GM19328 (cell line): ENCODE data around the gene HOXA6.

Experiments
- ATAC-seq: cut with Tn5 transposase; IDR thresholded peaks from one replicate; pipeline ENCODE4 v1.9.1; 2021; ENCODE audit warnings: mild to moderate bottlenecking, moderate library complexity; ENCODE audit not compliant: unreplicated experiment

The HOXA6 gene

DNA sequence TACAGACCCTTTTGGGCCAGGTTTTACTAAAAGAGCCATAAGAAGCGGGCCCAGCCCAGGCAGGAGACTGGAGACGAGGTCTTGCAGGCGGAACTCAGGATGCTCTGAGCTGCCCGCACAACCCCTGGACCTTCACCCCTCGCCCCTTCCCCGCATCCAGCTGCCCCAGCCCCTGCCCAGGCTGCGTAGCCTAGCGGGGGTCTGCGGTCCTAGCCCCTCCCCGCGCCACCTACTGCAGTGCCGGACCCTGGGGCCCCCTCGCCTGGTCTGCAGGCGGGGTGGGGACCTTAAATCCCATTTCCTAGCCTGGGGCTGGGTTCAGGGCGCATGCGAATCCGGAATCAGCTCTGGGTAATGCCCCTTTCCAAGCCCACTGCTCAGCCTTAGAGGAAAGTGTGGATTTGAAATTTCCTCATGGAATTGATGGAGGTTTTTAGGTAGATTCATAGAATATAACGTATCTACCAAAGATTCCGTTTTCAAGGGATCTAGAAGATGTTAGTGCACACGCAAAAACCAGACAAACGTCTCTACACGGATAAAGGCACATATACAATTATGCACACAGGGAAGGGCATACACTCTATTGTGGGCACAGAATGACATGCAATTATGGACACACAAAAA, 5.4 kb upstream of the HOXA6 start:
- no peak for ATAC-seq

DNA sequence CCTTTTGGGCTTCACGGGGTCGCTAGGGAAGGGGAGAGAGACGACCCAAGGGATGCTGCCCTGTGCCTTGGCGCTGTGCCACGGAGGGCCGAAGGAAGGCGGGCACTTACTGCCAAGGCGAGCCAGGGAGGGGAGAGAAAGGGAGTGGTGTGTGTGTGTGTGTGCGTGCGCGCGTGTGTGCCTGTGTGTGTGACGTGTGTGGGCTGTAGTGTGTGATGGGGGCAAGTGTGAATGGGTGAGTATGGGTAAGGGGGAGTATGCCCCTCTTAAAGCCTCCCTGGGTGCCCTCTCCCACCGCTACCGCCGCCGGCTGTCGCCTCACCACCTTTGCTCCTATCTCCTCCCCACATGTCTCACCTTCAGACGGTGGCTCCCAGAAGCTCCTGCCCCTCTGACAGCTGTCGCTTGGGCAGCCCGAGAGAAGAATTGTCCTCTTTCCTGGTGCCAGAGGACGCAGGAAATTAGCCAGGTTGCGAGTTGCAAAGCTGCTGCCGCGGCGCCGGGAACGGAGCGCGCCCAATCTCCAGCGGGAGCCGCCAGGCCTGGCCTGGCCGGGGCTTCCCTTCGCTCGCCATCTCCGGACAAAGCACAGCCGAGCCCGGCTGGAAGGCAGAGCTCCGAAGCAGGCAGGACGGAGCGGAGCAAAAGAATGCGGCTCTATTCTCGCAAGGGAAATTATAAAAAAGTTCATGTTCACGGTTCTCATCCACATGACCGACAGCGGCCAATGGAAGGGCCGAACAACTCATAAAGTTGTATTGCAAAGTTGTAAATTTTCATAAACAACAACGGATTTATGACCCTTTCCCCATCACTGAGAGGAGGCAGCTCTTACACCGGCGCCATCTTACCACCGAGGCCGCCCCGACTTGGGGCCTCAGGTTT, 4.6 kb upstream of the HOXA6 start, which contains the start of gene HOXA3:
Gene HOXA3 (minus strand): TSS at position 653 of the 885 bp plus-strand sequence. CDS start 41,943 bp downstream, outside the sequence.
- ATAC-seq, result no peak

DNA sequence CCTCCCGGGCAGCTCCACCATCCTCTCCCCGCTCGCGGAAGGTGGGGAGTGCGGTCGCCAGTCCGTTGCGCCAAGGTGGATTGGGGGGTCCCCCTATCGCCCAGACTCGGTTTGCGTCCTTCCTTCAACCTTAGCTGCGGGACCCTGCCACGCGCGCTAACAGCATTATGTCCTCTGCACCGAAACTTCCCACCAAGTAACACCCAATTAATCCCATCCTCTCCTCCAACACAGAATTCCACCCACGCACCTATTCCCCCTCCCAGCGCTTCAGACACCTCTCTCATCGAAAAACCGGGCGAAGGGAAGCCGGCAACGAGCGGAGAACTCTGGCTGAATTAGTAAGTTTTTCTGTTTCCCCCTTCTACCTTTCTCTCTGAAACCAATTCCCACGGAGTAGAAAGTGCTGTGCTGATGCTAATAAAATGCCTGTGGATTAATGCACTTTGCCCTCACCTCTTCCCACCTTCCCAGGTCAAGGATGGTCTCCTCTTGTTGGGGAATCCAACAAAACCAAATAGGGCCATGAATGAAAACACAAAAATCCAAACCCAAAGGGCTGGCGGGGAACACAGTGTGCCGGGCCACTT, 3.9 kb upstream of the HOXA6 start:
- no peak for ATAC-seq

DNA sequence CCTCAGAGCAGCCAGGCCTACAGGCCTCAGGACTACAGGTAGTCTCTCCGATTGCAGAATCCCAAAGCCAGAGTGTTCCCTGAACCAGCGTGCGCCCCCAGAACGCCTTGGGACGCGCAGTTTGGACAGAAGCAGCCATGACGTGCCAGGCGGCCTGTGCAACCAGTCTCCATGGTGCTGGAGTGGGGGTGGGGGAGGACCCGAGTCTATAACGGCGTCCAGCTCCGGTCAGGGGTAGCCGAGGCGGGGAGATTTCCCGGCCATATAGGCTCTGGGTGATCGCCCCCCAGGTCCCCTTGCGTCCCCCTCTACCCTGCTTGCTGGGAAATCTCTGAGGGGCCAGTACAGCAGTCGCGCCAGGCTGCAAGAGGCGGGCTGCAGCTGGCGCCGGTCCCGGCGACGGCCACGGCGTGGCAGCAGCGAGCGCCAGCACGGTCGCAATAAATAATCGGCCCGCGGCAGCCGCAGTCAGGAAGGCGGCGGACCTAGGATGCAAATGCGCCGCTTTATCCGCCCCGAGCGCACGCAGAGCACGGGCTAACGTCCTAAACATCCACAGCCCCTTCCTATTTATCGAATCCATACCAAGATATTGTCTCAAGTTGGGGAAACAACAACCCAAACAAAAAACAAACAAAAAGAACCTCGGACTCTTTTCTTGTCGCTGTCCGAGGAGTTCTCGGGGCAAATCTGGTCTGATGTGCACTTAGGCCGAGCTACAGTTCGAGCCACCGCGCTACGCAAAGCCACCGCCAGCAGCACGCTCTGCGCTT, 3.2 kb upstream of the HOXA6 start:
- no peak for ATAC-seq

DNA sequence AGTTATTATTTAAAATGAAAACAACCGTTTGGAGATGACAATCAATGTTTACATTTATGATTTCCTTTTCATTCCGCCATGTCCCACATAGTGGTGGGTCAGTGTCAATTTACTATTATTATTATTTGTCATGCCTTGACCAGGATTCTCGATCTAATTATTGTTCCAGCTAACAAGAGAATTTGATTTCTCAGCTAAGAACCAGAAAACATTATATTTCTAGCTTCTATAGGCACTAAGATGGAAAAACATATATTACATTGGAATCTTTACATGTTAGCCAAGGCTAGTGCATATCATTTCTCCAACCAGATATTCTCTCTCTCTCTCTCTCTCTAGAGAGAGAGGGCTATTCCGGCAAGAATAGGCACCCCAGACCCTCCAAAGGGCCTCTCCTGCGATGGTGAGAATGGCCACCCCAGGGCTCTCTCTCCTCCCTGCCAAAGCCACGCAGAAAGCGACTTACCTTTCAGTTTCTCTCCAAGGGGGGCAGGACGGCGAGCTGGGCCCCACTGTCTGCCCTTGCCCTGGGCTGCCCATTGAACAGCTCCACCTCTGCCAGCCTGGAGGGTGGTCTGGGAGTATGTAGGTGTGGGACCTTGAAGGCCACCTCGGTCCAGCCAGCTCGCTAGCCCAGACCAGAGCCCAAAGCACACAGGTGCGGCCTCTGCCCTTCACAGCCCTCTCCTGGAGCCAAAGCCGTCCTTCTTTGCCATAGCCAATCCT, 2.4 kb upstream of the HOXA6 start:
- ATAC-seq, result no peak

DNA sequence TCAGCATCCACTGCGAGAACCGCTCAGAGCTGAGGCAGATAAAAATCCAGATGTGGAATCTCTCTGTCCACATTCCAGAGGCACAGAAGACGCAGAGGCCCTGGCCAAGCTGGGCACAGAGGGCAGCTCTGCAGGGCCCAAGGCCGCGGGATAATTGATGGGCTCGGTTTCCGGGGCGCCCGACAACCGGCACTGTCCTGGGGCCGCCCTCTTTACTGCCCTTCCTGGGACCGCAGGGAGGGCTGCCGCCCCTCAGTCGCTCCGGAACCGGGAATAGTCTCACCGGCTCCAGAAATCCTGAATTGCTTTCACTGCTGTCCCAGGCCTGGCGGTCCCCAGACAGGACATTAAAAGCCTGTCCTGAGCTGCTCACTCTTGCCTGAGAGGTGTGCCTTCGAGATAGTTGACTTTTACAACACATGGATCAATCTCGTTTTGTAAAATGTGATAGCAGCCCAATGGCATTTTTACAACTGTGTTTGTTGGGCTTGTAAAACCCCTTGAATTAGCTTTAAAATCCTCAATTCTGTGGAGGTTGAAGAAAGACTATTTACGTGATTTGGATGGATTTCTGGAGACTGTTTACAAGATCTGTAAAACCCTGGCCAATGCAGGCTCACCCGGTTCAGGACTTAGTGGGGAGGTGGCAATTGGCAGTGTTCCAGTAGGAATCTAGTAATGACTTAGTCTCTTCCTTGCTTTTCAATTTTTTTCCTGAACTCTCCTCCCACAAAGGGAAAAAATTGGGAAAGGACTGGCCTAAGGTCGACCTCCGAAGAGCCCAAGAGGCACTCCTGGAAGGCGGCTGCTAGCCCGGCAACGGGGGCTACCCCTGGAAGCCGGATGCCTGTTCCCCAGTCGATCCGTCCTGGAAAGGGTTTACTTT, 1.4 kb upstream of the HOXA6 start:
- ATAC-seq, result no peak

DNA sequence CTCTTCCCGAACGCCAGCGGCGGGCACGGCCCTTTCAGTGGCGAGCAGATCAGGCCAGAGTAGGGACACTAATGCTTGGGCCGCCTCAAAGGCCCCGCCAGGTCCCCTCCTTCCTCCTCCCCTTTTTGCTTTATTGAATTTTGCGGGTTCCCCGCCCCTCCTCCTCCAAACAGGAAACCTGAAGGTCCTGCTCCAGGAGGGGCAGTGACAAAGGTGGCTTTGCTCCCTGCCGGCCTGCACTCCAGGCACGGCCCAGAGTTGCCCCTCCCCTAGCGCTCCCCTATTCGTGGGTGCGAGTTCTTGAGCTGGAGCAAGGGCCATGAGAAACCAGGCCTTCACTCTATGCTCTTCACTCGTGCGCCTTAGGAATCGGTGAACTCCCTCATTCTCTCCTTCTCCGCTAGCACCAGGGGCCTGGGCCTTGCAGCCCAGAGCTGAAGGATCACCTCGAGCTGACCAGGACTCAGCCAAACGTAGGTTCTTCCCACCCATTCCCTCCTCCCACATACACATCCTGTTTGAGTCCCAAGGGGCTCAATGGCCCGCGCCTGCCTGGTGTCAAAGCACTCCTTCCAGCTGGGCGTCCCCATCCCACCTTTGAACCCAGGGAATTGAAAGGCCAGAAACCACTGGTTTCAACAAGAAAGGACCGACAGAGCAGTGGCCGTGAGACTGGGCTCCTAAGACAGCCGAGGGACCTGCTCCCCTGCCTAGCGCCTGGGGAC, 619 bp upstream of the HOXA6 start:
- no peak for ATAC-seq

DNA sequence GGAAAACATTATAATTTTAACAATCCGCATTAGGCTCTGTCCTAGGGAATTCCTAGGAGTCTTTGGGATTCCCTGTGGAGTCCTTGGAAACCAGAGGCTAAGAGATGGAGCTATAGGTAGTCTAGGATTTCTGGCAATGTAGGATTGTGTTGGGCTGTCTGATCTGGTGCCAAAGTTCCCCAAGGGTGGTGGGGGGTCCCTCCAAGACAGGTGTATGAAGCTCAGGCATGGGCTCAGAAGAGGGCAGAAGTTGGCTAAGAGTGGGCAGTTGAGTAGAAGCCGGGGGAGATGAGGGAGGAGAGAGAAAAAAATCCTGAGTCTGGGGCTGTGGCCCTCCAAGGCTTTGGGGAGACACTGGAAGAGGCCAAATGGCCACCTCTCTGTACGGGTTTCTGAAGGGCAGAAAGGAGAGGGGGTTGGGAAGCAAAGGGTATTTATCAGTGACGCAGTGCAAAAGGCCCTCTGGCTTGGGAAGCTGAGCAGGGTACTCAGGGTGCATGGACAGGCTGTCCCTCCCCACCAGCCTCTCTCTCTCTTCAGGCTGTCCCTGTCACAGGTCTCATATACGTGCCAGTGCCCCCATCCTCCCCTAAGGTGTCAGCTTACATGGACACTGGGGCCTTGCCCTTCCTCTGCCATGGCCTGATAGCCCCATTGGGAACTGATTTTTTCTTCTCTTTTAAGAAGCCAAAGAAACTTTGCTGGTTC, 929 bp downstream of the HOXA6 start:
- ATAC-seq, result no peak

DNA sequence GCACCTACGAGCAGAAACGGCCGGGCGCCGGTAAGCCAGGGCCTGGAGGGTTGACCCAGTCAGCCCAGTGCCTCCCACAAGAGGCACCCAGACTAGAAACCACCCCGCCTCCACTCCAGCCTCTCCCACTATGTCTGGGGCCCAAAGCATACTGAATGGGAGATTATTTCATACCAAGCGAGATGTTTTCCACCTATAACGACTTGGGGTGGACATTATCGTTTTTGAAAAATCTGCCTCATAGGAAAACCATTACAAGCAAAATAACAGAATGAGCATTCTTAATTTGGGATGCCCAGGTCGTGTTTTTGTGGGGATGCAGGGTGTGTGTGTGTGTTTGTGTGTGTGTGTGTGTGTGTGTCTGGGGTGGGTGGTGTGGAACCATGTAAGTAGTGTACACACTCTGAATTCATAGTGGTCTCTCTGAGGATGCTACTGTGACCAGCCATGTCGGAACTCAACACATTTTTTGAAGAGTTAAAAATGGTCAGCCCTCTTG, 1.6 kb downstream of the HOXA6 start:
- no peak for ATAC-seq

DNA sequence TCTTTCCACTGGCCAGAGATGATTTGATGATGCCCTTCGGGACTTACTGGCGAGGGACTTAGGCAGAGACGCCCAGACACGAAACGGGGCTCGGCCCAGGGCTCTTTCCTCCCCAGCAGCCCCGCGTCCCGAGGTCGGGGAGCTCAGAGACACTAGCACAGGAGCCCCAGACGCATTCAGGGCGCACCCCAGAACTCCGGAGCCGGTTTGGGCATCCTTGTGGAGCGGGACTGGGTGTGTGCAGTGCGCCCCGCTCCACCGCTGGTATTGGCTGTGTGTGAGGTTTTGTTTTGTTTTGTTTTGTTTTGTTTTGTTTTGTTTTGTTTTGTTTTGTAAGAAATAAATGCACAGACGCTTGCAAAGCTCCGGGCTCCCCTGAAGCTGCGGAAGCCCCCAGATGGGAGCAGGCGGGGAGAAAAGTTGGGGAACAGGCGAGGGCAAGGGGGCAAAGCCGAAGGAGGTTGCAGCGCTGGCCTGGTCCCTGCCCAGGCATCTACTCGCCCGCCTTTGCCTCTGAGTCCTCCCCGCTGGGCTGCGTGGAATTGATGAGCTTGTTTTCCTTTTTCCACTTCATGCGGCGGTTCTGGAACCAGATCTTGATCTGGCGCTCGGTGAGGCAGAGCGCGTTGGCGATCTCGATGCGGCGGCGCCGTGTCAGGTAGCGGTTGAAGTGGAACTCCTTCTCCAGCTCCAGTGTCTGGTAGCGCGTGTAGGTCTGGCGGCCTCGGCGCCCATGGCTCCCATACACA, 2.2 kb downstream of the HOXA6 start:
- ATAC-seq, result no peak

DNA sequence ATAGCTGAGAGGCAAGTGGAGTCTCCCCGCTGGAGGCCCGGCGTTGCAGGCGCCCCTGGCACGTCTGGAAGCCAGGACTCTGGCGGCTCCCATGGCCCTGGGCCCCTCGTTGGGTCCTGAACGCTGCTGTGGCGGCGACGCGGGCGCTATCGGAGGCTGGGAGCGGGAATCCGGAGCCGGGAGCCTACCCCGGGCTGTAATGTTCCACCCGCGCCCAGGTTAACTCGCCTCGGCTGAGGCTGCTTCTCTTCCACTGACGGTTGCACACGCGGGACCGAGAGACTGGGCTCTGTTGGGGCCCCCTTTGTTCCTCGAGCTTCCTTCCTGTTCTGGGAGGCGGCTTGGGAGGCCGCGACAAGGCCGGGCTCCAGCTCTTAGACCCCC, 2.8 kb downstream of the HOXA6 start:
- no peak for ATAC-seq

DNA sequence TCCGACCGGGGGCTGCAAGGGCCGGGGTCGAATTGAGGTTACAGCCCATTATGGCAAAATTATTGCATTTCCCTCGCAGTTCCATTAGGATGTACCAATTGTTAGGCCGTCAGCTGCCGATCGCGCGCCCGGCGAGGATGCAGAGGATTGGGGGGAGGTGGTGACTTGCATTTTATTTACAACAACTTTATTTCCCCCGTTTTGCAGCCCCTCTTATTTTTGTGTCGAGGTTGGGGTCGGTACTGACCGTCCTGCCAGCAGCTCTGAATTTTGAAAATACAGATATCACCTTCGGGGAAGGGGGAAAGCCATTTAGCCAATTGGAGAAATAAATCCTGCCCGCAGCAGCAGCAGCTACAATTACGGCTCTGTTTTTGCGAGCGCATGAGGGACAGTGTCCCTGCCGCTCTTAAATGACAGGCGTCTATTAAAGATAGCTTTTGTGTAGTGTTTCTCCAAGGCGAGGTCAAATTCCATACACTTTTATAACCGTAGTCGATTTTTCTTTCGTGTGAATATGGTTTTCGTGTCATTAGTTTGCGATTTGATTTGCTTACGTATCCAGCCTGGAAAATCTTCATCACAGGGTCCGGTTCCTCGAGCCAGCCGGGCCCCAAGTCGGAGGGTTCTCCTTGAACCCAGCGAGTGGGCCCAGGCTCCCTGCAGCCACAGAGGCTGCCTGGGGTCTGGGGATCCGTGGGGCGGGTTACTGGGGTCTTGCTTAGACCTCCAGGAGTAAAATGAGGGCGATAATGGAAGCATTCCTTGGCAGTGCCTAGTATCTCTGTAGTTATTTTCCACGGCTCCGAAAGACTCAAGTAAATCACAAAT, 3.4 kb downstream of the HOXA6 start:
- no peak for ATAC-seq

DNA sequence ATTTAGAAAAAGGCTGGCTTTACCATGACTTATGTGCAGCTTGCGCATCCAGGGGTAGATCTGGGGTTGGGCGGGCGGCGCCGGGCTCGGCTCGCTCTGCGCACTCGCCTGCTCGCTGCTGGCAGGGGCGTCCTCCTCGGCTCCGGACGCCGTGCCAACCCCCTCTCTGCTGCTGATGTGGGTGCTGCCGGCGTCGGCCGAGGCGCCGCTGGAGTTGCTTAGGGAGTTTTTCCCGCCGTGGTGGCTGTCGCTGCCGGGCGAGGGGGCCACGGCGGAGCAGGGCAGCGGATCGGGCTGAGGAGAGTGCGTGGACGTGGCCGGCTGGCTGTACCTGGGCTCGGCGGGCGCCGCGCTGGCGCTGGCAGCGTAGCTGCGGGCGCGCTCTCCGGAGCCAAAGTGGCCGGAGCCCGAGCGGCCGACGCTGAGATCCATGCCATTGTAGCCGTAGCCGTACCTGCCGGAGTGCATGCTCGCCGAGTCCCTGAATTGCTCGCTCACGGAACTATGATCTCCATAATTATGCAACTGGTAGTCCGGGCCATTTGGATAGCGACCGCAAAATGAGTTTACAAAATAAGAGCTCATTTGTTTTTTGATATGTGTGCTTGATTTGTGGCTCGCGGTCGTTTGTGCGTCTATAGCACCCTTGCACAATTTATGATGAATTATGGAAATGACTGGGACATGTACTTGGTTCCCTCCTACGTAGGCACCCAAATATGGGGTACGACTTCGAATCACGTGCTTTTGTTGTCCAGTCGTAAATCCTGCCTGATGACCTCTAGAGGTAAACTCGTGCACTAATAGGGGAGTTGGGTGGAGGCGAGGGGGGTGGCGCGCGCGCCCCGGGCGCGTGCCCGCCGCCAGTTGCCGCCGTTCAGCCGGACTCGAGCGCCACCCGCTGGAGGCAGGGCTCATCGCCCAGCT, 4.3 kb downstream of the HOXA6 start, which contains the start of gene HOXA5:
Gene HOXA5 (minus strand): TSS at position 659 of the 927 bp plus-strand sequence. CDS start 74 bp downstream, at position 585.
- ATAC-seq, result no peak

DNA sequence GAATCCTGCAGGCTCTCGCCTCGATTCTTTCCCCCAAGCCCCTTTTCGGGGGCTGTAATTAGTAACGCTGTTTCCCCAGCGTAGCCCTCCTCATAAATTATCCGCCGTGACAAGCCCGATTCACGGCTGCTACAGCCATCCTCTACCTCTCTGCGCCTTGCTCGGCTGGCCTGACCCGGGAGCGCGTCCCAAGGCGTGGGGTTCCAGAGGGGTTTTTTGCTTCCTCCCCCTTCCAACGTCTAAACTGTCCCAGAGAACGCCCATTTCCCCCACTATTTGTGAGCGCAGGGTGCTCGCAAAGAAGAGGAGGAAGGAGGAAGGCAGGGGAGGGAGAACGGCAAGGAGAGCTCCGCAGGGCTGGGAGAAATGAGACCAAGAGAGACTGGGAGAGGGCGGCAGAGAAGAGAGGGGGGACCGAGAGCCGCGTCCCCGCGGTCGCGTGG, 5.0 kb downstream of the HOXA6 start:
- no peak for ATAC-seq

DNA sequence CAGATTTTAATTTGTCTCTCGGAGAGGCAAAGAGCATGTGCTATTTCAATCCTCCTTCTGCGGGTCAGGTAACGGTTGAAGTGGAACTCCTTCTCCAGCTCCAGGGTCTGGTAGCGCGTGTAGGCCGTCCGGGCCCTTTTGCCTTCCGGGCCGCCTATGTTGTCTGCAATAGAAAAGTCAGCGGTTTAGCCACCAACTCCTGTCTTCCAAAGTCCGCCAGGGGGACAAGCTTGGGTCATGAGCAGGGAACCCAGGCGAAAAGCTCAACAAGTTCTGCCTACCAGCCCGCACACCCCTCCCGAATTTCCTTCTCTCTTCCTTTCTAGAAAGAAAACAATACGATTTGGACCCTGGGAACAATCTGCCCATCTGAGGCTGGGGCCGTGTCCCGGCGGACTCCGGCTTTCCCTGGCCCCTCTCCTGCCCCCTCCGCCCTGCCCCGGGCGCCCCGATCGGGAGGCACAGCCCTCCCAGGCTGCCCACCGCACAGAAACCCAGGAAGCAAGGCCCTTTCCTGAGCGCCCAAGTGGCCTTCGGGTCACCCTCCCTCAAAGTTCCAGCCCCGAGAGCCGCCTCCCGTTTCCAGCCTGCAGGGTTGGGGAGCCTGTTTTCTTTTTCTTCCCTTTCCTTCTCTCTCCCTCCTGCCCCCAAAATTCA, 5.5 kb downstream of the HOXA6 start:
- no peak for ATAC-seq
